Kidney (tissue), 14 donors: Measurements from ENCODE around the gene IQSEC1. TPM values are rescaled to one million over a fixed set of nuclear protein-coding genes. Genes with fewer than 3 reads are reported as not detected.

Experiments used
- DNase-seq, 5 donors: peaks; one replicate each; pipeline ENCODE4 v3.0.0-alpha.2; 2013 to 2020
- FAIRE-seq: peaks from 2 replicates; lab custom pipeline; 2012; peaks lifted over from hg19 to GRCh38; lab: Jason Lieb, UNC
- H3K27ac ChIP-seq, 2 donors: one replicate each; pipeline ENCODE4 v1.7.0; 2013; ENCODE audit warnings: low read depth in 2 of 2, low read length in 2 of 2, inconsistent platforms in 1 of 2
- H3K27me3 ChIP-seq: one replicate; pipeline ENCODE4 v1.7.1; 2013; ENCODE audit warnings: low read length, inconsistent platforms; ENCODE audit not compliant: control insufficient read depth, insufficient read depth
- H3K36me3 ChIP-seq, 3 donors: one replicate each; pipeline versions ENCODE4 v1.7.0 to v1.7.1; 2013; ENCODE audit warnings: low read length in 3 of 3, control low read depth in 1 of 3, inconsistent platforms in 1 of 3; ENCODE audit not compliant: insufficient read depth in 3 of 3, control insufficient read depth in 2 of 3
- H3K4me1 ChIP-seq, 3 donors: one replicate each; pipeline versions ENCODE4 v1.7.0 to v1.7.1; 2013; ENCODE audit warnings: low read length in 3 of 3, inconsistent platforms in 1 of 3, low read depth in 1 of 3; ENCODE audit not compliant: control insufficient read depth in 2 of 3, insufficient read depth in 2 of 3
- H3K4me3 ChIP-seq, 3 donors: one replicate each; pipeline versions ENCODE4 v1.7.0 to v1.8.1; 2013; ENCODE audit warnings: low read length in 3 of 3, control low read depth in 1 of 3, inconsistent platforms in 1 of 3
- H3K9ac ChIP-seq, 3 donors: one replicate each; pipeline versions ENCODE4 v1.7.0 to v1.7.1; 2013; ENCODE audit warnings: low read length in 3 of 3, control low read depth in 1 of 3, inconsistent platforms in 1 of 3
- H3K9me3 ChIP-seq, 3 donors: one replicate each; pipeline versions ENCODE4 v1.7.0 to v1.7.1; 2013; ENCODE audit warnings: low read length in 3 of 3, control low read depth in 1 of 3, inconsistent platforms in 1 of 3; ENCODE audit not compliant: control insufficient read depth in 2 of 3, insufficient read depth in 1 of 3
- intact Hi-C: fragments of 100-400 bp; cut with DNase I; formaldehyde crosslinking; loops from one replicate; pipeline ENCODE4 v1.11.1; 2022
- polyA plus RNA-seq: library from polyadenylated mRNA; stranded (reverse); fragments of 350-450 nt; fragmentation: Illumina TruSeq; extraction: RNeasy Lipid Tissue Mini Kit (QIAGEN cat#74804); gene quantifications from one replicate; pipeline ENCODE4 v1.2.3, GENCODE V29; 2014; ENCODE audit warnings: low read depth, low replicate concordance; ENCODE audit not compliant: insufficient read depth
- total RNA-seq: library from RNA; stranded (reverse); fragmentation: NEBNext Ultra II Directional; extraction: Animal tissue kit (Norgen Biotek cat#: 25700); gene quantifications from one replicate; pipeline ENCODE4 v1.2.1, GENCODE V29; 2021
- TF ChIP-seq, protein P1 (sequence below): IDR thresholded peaks from 3 replicates; pipeline ENCODE4 v1.5.1; 2012; ENCODE audit warnings: mild to moderate bottlenecking, moderate library complexity, borderline replicate concordance; ENCODE audit not compliant: insufficient read depth; ENCODE audit errors: extremely low read depth
- donor health status: control.
- donor health status: control.
- donor health status: control.
- donor health status: control.
- donor health status: control.
- donor health status: DM: yes; HTN: yes; CAD: no.
- donor health status: Normal renal cell carcinoma (clear cell type).

IQSEC1 gene
- total and polyA plus RNA-seq, 2 donors from 2014 or later = 15.1 to 45.7 TPM

DNA sequence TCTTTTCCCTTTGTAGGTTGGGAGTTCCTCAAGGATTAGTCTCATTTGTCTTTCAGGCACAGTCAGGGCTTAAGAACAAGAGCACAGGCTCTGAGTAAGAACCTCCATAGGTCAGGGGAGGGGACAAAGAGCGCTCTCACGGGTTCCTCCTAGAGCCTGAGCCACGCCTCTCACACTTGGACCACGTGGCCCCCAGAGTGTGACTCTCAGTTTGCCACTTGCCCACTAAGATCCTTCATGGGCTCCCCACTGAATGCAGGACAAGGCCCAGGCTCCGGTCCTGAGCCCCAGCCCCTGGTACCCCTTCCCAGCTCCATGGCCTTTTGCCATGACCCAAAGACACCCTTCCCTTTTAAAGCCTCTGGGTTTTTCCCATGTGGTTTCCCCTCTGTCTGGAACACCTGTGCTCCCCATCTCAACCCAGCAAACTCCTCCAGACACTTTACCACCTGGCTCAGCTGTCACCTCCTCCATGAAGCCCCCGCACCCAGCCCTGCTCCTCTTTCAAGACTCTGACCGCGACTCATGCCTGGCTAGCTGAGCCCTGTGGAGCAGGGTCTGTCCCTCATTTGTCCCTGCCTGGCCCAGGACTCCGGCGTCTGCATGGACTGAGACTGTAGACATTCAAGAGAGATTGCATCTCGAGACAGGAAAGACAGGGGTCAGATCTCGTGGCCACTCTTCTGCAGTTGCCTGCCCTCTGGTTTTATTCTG, 32.7 kb downstream of the IQSEC1 start:
- H3K4me1 ChIP-seq = no peaks in the 10 kb centered on the region
- FAIRE-seq (no peak), DNase-seq (peak in 1 of 5 donors; percentile 64)
- H3K27me3 ChIP-seq = no peaks in the 10 kb centered on the region
- H3K9me3 ChIP-seq = no peaks in the 10 kb centered on the region
- intact Hi-C loops = no loop called here
- TF ChIP-seq, protein P1, sequence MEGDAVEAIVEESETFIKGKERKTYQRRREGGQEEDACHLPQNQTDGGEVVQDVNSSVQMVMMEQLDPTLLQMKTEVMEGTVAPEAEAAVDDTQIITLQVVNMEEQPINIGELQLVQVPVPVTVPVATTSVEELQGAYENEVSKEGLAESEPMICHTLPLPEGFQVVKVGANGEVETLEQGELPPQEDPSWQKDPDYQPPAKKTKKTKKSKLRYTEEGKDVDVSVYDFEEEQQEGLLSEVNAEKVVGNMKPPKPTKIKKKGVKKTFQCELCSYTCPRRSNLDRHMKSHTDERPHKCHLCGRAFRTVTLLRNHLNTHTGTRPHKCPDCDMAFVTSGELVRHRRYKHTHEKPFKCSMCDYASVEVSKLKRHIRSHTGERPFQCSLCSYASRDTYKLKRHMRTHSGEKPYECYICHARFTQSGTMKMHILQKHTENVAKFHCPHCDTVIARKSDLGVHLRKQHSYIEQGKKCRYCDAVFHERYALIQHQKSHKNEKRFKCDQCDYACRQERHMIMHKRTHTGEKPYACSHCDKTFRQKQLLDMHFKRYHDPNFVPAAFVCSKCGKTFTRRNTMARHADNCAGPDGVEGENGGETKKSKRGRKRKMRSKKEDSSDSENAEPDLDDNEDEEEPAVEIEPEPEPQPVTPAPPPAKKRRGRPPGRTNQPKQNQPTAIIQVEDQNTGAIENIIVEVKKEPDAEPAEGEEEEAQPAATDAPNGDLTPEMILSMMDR = no peak
- no peak overlapping the region for H3K27ac ChIP-seq
- H3K36me3 ChIP-seq = no peaks in the 10 kb centered on the region
- no peak overlapping the region for H3K4me3 ChIP-seq
- H3K9ac ChIP-seq = no peak overlapping the region

DNA sequence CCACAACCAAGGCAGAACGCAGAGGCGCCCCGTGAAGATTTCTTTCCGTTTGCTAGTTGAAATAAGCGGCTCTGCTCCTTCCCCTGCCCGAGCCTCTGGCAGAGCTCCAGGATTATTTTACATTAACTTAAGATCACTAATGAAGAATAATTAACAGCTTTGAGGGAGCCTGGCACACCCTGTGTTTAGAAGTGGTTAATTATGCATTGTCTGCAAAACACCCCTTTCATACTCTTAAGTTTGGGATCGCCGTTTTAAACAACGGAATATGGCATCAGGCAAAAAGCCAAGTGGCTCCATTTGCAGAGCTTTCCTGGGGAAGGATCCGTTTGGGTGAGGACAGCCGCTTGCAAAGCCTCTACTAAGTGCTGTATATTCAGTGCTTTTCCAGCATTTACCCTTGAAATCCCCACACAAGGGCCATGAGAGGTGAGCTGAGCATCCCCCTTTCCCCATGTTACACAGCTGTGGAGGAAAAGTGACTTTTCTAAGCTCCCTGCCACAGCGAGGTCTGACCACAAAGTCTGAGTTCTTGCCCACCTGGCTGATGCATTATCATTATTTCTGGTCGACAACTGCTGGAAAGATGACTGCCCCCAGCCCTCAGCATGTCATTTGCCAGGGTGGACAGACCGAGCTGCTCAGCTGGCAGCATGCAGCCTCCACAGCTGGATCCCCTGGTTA, 33.9 kb downstream of the IQSEC1 start:
- TF ChIP-seq, protein P1 = no peak
- H3K4me3 ChIP-seq = peak overlapping the region in 1 of 3 donors; percentile 23
- H3K9me3 ChIP-seq = no peaks in the 10 kb centered on the region
- no peak overlapping the region for H3K27ac ChIP-seq
- FAIRE-seq = no peak
- no peaks in the 10 kb centered on the region for H3K27me3 ChIP-seq
- no peaks in the 10 kb centered on the region for H3K4me1 ChIP-seq
- H3K9ac ChIP-seq = no peak overlapping the region
- DNase-seq = peak in 1 of 5 donors; percentile 11
- intact Hi-C loops = no loop called here
- no peaks in the 10 kb centered on the region for H3K36me3 ChIP-seq

DNA sequence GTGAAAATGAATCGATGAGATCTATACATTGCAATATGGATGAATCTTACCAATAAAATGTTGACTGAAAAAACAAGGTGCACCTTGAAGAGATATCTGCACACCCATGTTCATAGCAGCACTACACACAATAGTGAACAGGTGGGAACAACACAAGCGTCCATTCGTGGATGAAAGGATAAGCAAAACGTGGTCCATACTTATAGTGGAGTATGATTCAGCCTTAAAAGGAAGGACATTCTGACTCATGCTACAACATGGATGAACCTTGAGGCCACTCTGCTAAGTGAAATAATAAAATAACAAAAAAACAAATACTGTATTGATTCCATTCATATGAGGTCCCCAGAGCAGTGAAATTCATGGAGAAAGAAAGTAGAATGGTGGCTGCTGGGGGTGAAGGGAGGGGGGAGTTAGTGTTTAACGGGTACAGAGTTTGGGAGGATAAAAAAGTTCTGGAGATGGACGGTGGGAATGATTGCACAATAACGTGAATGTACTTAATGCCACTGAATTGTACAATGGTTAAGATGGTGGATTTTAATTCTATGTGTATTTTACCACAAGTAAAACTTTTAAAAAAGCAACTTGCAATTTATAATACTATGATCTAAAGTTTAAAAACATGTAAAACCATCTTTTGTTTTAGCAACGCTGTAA, 35.6 kb downstream of the IQSEC1 start:
- intact Hi-C loops = no loop called here
- TF ChIP-seq, protein P1 = no peak
- H3K9me3 ChIP-seq = no peaks in the 10 kb centered on the region
- DNase-seq (no peak), FAIRE-seq (no peak)
- no peaks in the 10 kb centered on the region for H3K27me3 ChIP-seq
- no peak overlapping the region for H3K4me3 ChIP-seq
- H3K36me3 ChIP-seq = no peaks in the 10 kb centered on the region
- no peak overlapping the region for H3K9ac ChIP-seq
- H3K4me1 ChIP-seq = no peaks in the 10 kb centered on the region
- no peak overlapping the region for H3K27ac ChIP-seq
